Activated T-helper 17 cell treated with anti-CD3 and anti-CD28 coated beads, Interleukin-2, amount 50 U/mL, for 72 hours (primary cell): ENCODE measurements around the gene CEACAM8. TPM values are rescaled to one million over a fixed set of nuclear protein-coding genes. Genes with fewer than 3 reads are reported as not detected.
A peak's percentile ranks its signal among the peaks of the same experiment; 100 is the strongest.
"Not testable (repeated sequence)": the region's sequence is repeated elsewhere in the genome, so short reads cannot be mapped to it uniquely, and the experiment has no call there.

Experiments used
- ATAC-seq: fragments of 150-1000 bp; cut with Tn5 transposase; replicated peaks from 2 replicates; pipeline ENCODE4 v1.10.0; 2021; ENCODE audit warnings: mild to moderate bottlenecking, moderate library complexity
- H3K27ac Mint-ChIP-seq: one replicate; pipeline ENCODE4 v1.8.0; 2022; ENCODE audit warnings: mixed read lengths
- H3K27me3 Mint-ChIP-seq: one replicate; pipeline ENCODE4 v1.8.0; 2022; ENCODE audit warnings: mixed read lengths
- H3K36me3 Mint-ChIP-seq: one replicate; pipeline ENCODE4 v1.8.0; 2022; ENCODE audit warnings: low read depth, mild to moderate bottlenecking, mixed read lengths
- H3K4me1 Mint-ChIP-seq: one replicate; pipeline ENCODE4 v1.8.0; 2022; ENCODE audit warnings: mixed read lengths
- H3K4me3 Mint-ChIP-seq: one replicate; pipeline ENCODE4 v1.8.0; 2022; ENCODE audit warnings: mild to moderate bottlenecking, mixed read lengths
- H3K9me3 Mint-ChIP-seq: one replicate; pipeline ENCODE4 v1.8.0; 2022; ENCODE audit warnings: mixed read lengths
- total RNA-seq, 2 donors: library from RNA; stranded (reverse); gene quantifications; one replicate each; pipeline ENCODE4 v1.2.3, GENCODE V29; 2022

The CEACAM8 gene
- total RNA-seq, 2 donors from 2014 or later = not detected

- no peaks in the 10 kb centered on the region for H3K9me3 Mint-ChIP-seq
- no peaks in the 10 kb centered on the region for H3K36me3 Mint-ChIP-seq
- H3K27ac Mint-ChIP-seq = no peak overlapping the region
These were observed 54.6 kb downstream of the CEACAM8 start for GRCh38 chr19:42540071-42540553.

DNA sequence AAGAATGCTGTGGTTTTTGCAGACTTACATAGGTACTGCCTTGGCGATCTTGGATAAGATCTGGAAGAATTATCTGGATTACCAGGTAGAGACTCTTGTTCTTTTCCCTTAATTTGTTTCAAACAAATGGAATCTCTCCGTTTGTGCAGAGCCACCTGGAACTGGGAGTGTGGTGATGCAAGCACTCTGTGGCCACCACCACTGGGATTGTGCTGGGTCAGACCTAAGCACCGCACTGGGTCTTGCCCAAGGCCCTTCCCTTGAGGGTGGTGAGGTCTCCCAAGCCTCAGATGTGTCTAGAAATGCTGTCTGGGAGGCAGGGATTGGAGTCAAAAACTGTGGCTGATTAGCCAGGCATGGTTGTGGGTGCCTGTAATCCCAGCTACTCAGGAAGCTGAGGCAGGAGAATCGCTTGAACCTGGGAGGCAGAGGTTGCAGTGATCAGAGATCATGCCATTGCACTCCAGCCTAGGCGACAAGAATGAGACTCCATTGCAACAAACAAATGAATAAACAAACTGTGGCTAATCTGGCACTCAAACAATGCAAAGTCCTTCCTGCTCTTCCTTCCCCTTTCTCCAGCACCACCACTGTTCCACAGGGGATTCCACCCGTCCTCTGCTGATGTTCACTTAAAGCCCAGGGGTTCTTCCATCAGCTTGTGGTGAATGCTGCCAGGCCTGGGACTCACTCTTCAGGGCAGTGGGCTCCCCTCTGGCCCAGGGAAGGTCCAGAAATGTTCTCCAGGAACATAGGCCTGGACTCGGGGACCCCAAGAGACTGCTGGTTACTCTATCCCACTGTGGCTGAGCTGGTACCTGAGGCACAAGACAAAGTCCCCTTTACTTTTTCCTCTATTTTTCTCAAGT is 55.6 kb downstream of the CEACAM8 start:
- no peak for ATAC-seq
- Mint-ChIP-seq H3K9me3 (no peaks in the 10 kb centered on the region), H3K4me1 (no peaks in the 10 kb centered on the region), H3K27ac (no peak overlapping the region), H3K36me3 (no peaks in the 10 kb centered on the region), H3K27me3 (no peaks in the 10 kb centered on the region), H3K4me3 (no peak overlapping the region)

More at GRCh38 chr19:42540071-42540553, 54.6 kb downstream of the CEACAM8 start:
- ATAC-seq = no peak
- Mint-ChIP-seq H3K4me1 (no peaks in the 10 kb centered on the region), H3K4me3 (no peak overlapping the region), H3K27me3 (no peaks in the 10 kb centered on the region)

DNA sequence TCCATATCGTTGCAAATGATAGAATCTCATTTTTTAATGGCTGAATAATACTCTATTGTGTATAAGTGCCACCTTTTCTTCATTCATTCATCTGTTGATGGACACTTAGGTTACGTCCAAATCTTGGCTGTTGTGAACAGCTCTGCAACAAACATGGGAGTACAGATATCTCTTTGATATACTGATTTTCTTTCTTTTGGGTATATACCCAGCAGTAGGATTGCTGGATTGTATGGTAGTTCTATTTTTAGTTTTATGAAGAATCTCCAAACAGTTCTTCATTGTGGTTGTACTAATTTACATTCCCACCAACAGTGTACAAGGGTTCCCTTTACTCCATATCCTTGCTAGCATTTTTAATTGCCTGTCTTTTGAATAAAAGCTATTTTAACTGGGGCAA is 59.4 kb downstream of the CEACAM8 start:
- H3K27me3 Mint-ChIP-seq, H3K9me3 Mint-ChIP-seq, H3K4me3 Mint-ChIP-seq, H3K36me3 Mint-ChIP-seq, ATAC-seq, H3K27ac Mint-ChIP-seq, H3K4me1 Mint-ChIP-seq: not testable (repeated sequence)

DNA sequence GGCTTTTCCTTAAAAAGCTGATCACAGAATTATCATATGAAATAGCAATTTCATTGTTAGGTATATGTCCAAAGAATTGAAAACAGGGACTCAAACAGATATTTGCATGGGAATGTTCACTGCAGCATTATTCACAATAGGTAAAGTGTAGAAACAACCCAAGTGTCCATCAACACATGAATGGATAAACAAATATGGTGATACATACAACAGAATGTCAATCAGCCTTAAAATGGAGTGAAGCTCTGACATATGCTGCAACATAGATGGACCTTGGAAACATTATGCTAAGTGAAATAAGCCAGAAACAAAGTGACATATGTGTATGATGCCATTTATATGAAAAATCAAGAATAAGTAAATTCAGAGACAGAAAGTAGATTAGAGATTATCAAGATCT is 60.3 kb downstream of the CEACAM8 start:
- Mint-ChIP-seq H3K27ac (no peak overlapping the region), H3K27me3 (no peaks in the 10 kb centered on the region), H3K36me3 (no peaks in the 10 kb centered on the region), H3K9me3 (no peaks in the 10 kb centered on the region), H3K4me3 (no peak overlapping the region), H3K4me1 (peaks cover 1% of the 10 kb centered on the region)
- ATAC-seq = no peak

GRCh38 chr19:42532891-42533290 is 61.8 kb downstream of the CEACAM8 start:
- peaks cover 13% of the 10 kb centered on the region for H3K4me1 Mint-ChIP-seq
- H3K27me3 Mint-ChIP-seq = no peaks in the 10 kb centered on the region
- no peak overlapping the region for H3K27ac Mint-ChIP-seq
- H3K36me3 Mint-ChIP-seq = no peaks in the 10 kb centered on the region
- no peaks in the 10 kb centered on the region for H3K9me3 Mint-ChIP-seq
- H3K4me3 Mint-ChIP-seq = no peak overlapping the region
- ATAC-seq = no peak

DNA sequence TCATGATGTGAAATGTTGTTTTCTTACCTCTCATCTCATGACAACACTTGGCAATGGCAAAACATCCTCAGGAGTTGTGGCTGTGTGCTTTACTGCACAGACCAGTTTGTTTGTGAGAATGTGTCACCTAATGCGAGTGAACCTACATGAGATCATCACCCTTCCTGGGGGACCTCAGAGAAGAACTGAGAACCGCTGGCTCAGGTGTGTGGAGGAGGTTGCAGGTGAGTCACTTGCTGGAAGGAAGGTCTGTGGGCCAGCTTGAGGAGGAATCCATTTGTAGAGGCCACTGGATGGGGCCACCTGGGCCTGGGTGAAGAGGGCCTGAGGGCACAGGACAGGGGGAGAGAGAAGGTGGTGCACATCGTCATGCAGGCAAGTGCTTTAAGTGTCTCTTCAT is 63.4 kb downstream of the CEACAM8 start:
- no peaks in the 10 kb centered on the region for H3K36me3 Mint-ChIP-seq
- no peak overlapping the region for H3K4me3 Mint-ChIP-seq
- H3K4me1 Mint-ChIP-seq = peaks cover 18% of the 10 kb centered on the region
- ATAC-seq = peak; percentile 59
- H3K27me3 Mint-ChIP-seq = no peaks in the 10 kb centered on the region
- H3K9me3 Mint-ChIP-seq = no peaks in the 10 kb centered on the region
- H3K27ac Mint-ChIP-seq = no peak overlapping the region

Other genes with a start within 250 kb of the CEACAM8 start
- under 1 TPM in 1 of 2 donors, not detected in 1; 0.54 TPM for gene CNFN, start 204.6 kb downstream of the CEACAM8 start, total RNA-seq
- 10 to 100 TPM; 12.5 to 25.5 TPM for gene LIPE, start 167.5 kb downstream of the CEACAM8 start, total RNA-seq
- gene CXCL17, start 152.0 kb downstream of the CEACAM8 start, total RNA-seq = not detected
- gene CEACAM1, start 66.4 kb downstream of the CEACAM8 start, total RNA-seq = 10 to 100 TPM; 20.5 to 24.2 TPM
- gene PSG3, start 145.6 kb upstream of the CEACAM8 start, total RNA-seq = under 1 TPM; 0.13 to 0.19 TPM
- gene PSG8, start 170.8 kb upstream of the CEACAM8 start, total RNA-seq = not detected